HG03520 (cell line): ENCODE results near the gene BTNL9.
"Not testable (repeated sequence)": the region's sequence is repeated elsewhere in the genome, so short reads cannot be mapped to it uniquely, and the experiment has no call there.

Source experiments
- ATAC-seq: cut with Tn5 transposase; IDR thresholded peaks from one replicate; pipeline ENCODE4 v1.9.1; 2021; ENCODE audit warnings: mild to moderate bottlenecking, moderate library complexity; ENCODE audit not compliant: unreplicated experiment

BTNL9 gene

DNA sequence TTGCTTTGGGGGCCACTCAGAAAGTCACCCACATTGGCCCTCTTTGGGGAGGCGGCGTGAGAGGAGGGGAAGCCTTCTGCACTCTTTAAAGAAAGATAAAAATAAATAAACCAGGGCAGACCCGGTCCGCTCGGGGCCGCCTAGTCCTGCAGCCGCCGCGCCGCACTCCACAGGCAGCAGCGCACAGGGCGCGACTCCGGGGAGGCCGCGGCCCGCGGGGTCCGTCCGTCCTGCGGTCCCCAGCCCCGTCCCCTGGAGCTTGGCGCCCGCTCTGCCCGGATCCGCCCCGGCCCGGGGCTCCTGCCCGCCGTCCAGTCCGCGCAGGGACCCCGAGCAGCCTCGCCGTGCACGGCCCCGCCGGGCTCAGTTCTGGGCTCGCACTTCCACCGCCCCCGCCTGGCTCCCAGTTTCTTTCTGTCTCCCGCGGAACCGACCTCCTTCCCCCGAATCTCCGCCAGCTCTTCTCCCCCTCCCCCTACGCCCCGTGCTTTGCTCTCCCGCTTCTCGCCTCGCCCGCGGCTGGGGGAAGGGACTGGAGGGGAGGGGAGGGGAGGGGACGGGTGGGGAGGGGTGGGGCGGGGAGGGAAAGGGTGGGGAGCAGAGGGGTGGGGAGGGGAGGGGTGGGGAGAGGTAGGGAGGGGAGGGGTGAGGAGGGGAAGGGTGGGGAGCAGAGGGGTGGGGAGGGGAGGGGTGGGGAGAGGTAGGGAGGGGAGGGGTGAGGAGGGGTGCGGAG is 57.9 kb downstream of the BTNL9 start:
- ATAC-seq: not testable (repeated sequence)

DNA sequence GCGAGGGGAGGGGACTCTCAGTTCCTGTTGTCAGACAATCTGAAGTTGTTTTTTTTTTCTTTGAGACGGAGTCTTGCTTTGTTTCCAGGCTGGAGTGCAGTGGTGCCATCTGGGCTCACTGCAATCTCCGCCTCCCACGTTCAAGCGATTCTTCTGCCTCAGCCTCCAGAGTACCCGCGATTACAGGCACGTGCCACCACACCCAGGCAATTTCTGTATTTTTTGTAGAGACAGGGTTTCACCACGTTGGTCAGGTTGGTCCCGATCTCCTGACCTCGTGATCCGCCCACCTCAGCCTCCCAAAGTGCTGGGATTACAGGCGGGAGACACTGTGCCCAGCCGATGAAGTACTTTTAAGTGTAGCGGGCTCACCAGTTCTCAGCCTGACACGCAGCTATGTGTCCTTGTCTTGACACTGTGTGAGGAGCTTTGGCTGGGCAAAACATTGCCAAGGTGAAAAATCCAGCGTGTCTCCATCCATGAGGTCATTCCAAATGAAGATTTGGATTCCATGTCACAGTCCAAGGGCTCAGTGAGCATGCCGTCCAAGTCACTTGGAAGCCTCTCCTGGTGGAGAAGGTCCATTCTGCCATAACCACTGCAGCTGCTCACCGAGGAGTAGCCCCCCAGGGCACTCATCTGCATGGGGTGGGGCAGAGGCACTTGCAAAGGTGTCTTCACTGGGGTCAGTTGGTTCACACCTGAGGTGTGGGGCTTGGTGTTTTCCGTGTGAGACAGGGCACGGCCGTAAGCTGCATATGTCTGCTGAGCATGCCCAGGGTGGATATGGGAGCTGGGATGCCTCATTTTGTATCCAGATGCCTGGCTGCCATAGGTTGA is 58.9 kb downstream of the BTNL9 start:
- ATAC-seq: no peak

DNA sequence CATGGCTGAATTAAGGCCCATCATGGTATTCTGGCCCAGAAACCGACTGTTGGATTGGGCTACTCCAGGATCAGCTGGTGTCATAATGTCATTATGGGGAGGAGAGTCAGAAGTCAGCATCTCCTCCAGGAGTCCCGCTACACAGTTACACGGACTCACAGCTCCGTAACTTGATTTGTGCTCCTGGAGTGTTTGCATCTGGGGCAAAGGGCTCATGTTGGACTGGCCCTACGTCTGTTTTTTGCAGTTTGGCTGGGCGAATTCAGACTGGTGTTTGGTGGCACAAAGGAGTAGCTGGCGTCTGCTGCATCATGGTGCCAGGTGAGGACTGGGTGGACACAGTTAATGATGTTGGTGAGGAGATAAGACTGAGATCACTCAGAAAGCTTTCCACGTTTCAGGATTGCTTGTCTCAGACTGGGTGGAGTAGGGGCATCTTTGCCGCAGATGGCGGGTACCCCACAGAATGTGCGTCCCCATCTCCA is 59.6 kb downstream of the BTNL9 start:
- ATAC-seq: no peak

DNA sequence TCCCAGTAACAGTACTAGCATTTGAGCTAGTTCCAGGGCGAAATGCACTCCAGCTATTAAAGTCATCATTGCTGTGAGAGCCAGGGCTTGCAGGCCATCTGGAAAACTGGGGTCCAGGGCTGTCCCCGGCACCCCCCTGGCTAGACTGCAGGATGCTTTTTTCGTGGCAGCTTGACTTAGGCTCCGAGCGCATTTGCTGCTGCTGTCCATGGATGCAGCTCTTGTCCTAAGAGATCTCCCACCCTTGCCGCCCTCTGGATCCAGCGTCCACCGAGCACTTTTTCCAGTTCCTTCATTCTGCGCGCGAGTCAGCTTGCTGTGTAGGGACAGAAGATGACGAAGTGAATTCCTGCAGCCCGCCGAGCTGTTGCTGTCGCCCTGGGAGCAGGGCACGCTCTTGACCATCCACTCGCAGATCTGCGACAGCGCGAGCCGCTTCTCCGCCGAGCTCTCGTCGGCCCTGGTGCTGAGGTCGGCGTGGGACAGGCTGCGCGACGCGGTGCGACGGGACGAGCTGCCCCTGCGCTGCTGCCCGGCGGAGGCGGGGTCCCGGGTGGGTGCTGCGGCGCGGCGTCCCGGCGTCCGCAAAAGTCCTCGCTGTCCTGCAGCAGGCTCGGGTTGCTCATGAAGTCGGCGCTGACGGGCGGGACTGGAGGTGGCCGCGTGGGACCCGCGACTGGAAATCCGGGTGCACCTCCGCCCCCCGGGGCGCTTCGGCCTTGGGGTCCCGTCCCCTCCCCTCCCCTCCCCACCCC is 60.2 kb downstream of the BTNL9 start:
- ATAC-seq: no peak

DNA sequence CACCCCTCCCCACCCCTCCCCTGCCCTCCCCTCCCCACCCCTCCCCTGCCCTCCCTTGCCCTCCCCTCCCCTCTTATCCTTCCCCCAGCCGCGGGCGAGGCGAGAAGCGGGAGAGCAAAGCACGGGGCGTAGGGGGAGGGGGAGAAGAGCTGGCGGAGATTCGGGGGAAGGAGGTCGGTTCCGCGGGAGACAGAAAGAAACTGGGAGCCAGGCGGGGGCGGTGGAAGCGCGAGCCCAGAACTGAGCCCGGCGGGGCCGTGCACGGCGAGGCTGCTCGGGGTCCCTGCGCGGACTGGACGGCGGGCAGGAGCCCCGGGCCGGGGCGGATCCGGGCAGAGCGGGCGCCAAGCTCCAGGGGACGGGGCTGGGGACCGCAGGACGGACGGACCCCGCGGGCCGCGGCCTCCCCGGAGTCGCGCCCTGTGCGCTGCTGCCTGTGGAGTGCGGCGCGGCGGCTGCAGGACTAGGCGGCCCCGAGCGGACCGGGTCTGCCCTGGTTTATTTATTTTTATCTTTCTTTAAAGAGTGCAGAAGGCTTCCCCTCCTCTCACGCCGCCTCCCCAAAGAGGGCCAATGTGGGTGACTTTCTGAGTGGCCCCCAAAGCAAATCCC is 61.1 kb downstream of the BTNL9 start:
- not testable (repeated sequence) for ATAC-seq

DNA sequence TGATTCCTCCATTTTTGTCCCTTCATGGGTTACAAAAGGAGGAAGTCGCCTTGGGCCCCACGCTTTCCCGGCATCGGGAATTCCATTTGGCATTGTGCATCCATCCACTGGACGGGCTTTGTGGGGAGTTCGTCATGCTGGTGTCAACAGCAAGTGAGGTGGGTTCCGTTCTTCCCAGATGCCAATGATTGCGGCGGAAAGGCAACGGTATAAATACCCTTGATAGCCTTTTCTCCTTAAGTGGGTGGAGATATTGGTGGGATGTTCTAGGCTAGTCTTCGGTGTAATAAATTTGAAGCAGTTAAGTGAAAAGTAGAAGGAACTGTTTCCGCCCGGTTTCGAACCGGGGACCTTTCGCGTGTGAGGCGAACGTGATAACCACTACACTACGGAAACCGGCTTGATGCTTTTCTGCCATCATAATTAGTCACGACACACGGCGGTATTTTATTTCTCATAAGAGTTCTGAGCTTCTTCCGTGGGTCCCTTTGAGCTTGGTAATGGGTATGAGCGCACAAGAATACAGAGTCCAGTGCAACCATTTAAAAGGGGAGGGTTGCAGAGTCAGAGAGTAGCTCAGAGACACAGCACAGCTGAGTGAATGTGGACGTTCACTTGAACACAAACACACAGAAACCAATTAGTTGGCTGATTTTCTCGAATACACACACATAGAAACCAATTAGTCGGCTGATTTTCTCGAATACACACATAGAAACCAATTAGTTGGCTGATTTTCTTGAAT is 62.0 kb downstream of the BTNL9 start:
- ATAC-seq: not testable (repeated sequence)

DNA sequence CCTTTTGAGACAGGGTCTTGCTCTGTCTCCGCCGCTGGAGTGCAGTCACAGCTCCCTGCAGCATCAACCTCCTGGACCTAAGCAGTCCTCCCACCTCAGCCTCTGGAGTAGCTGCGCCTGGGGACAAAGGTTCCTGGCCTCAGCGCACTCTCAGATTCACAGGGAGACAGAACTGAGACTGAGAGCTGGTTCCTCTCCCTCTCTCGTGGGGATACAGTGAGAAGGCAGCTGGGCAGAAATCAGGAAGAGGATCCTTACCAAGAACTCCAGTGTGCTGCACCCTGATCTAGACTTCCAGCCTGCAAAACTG is 64.1 kb downstream of the BTNL9 start:
- ATAC-seq: not testable (repeated sequence)

DNA sequence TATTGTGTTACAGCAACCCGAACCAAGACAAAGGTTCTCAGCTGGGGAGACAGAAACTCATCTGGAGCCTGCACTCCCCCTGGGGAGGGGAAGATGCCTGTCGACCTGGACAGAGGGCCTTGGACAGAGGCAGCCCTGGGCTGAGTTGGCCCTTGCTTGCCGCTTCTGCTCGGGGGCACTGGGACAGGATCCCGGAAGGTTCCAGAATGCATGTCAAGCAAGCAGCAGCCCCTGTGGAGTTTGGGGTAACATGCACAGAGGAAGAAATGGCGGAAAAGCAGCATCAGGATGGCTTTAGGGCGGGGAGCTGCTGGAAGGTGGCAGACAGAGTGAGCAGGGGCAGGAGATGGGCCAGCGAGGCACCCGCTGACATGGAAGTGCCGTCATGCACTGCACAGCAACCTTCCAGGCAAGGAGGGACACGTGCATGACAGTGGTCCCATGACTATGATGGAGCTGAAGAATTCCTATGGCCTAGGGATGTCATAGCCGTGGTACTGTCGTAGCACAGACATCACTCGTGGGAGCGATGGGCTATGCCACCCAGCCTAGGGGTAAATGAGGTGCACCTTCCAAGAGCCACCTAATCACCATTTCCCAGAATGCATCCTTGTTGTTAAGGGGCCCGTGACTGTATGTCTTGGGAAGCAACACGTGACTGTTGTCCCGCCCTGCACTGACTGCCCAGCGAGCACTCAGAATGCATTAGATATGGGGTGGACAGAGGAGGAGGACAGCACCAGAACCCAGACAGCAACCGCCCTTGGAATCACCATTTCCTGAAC is 64.7 kb downstream of the BTNL9 start:
- ATAC-seq: not testable (repeated sequence)

DNA sequence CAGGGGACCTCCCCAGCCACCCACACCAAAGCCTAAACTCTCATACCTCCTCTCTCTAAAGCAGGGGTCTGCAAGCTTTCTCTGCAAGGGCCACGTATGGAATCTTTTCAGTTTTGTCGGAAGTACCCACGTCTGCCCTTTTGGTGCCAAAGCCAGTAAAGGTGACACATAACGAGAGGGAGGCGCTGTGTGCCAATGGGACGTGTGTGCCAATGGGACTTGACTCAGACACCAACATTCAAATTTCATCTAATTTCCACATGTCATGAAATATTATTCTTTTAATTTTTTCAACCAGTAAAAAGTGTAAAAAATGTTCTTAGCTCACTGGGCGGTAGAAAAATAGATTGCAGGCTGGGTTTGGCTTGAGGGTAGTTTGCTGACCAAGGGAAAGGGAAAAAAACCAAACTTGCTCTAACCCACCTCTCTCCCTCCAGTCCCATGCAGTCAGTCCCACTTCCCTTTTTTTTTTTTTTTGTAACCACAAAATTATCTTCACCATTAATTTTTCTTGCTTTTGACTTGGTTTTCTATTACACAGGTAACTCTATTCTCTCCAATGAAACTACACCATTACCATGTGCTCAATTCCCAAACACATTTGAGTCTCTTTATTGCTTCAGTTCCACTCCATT is 65.4 kb downstream of the BTNL9 start:
- no peak for ATAC-seq

DNA sequence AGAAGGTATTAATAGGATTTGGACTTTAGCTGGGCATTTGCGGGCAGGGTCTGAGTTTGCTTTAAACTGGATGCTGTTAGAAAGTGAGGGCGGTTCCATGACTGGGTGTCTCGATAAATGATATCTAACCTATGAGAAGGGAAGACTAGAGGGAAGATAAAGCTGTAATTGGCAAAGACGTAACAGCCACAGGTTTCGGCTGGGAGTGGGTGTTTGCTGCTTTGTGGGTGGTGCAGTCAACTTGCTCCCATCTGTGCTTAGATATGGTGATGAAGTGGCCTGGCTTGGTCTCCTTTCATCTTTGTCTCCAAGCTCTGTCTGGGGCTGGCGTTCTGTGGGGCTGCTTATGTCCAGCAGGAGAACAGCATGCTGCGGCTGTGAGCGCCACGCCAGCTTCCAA is 67.6 kb downstream of the BTNL9 start:
- ATAC-seq: no peak

DNA sequence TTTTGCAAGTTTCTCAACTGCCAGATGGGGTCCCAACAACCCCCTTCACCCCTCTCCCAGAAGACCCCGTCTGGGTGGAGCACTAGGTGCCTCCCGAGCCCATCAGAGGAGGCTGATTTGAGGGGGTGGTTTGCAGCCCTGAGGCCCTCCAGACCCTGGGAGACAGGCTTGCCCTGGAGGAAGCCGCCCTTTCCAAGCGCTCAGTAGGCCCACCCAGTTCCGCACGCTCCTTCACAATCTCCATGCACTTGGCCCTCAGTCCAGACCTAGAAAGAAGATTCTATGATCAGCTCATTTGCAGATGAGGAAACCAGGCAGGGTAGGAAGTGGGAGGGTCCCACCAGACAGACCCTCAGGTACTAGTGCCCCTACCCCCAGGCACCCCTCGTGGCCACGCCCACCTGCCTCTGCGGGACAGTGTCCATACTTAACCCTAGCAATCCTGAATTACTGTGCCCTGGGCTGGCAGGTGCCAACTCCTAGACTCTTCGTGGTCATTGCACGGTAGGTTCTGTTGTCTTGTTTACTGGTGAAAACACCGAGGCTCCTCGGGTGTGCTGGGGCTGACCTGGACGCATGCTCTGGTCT is 68.6 kb downstream of the BTNL9 start:
- no peak for ATAC-seq

DNA sequence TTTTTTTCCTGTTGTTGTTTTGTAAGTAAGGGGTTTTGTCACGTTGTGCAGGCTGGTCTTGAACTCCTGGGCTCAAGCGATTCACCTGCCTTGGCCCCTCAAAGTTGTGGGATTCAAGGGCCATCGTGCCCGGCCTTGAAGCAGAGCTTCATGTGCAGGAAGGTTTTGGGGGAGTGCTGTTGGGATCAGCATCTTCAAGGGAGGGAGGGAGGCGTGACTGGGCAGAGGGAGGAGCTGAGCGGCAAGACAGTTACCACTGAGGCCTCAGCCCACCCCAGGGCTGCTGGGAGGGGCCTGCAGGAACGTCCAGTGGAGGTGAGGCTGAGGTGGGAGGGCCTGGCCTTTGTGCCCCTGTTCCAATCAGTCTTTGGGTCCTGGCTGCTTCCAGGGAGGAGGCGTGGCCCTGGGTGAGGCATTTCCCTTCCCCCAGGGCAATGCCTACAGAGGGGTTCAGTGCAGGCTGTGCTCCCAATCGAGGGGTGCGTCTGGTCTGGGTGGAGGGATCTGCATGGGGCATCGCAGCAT is 69.5 kb downstream of the BTNL9 start:
- ATAC-seq: no peak

DNA sequence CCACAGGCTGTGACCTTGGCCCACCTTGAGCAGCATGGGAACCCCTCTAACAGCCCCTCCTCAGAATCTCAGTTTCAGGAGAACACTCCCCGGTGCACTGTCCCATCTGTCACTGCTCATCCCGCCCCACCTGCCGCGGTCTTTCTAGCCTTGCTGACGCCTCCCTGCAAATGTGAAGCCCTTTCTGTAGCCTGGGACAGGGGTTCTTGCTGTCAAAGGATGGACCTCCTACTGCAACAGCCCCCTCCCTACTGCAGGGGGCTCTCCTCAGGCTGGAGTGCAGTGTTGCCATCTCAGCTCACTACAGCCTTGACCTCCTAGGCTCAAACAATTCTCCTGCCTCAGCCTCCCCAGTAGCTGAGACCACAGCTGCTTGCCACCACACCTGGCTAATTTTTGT is 70.9 kb downstream of the BTNL9 start:
- no peak for ATAC-seq
